ES-I3 (cell line): ENCODE data around the gene PRRC1.

Source experiments
- H3K36me3 ChIP-seq: 2 replicates; pipeline ENCODE4 v1.6.1; 2013; ENCODE audit warnings: mild to moderate bottlenecking, low read length, control low read depth, moderate library complexity; ENCODE audit not compliant: insufficient read depth
- H3K4me1 ChIP-seq: 2 replicates; pipeline ENCODE4 v1.6.1; 2013; ENCODE audit warnings: mild to moderate bottlenecking, control low read depth, low read length; ENCODE audit not compliant: insufficient read depth
- H3K9ac ChIP-seq: 2 replicates; pipeline ENCODE4 v1.6.1; 2013; ENCODE audit warnings: low read depth, mild to moderate bottlenecking, low read length, moderate library complexity
- H3K9me3 ChIP-seq: 2 replicates; pipeline ENCODE4 v1.6.1; 2013; ENCODE audit warnings: mild to moderate bottlenecking, low read length, moderate library complexity; ENCODE audit not compliant: control insufficient read depth, insufficient read depth

The PRRC1 gene

DNA sequence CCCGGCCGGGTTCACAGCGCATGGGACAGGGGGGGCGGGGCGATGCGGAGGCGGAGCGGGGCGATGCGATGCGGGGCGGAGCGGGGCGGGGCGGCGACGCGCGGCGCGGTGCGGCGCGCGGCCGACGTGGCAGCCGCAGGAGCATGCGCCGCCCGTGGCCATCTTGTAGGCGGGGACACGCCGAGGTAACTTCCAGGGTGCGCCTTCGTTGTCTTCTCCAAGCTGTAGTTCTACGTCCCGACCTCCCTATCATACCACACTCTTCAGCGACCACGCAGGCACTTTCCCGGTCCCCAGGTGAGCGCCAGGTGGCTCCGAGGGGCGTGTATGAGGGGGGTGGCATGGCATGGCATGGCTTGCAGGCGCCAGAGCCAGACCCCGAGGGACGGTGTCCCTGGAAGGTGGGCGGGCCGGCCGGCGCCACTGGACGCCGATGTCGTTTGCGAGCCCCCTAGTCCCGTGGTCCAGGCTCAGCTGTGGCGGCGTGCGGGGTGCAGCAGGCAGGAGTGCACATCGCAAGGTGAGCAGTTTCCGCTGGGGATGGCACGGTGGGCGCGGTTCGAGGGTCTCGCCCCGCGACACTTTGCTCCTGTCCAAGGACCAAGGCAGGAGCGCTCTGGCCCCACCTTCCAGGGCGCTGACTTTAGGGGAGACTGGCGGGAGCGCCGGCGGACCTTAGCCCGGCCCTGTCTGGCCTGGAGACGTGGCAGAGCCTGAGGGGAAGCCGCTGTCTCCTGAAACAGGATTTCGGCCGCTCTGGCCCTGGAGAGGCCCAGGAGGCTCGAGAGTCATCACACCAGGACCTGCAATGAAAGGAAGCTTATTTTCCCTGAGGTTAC, at the start of gene PRRC1:
PRRC1 (plus strand) TSS at position 161 of the 839 bp plus-strand sequence. CDS start 5,840 bp downstream, outside the sequence.
- Histone ChIP-seq H3K9me3 (no peaks in the 10 kb centered on the region; the same call in 1 of the 2 replicates), H3K36me3 (peaks cover 3% of the 10 kb centered on the region; the same call in 1 of the 2 replicates), H3K4me1 (no peaks in the 10 kb centered on the region; the same call in 1 of the 2 replicates), H3K9ac (peak within 1 kb of the TSS; percentile 99)

DNA sequence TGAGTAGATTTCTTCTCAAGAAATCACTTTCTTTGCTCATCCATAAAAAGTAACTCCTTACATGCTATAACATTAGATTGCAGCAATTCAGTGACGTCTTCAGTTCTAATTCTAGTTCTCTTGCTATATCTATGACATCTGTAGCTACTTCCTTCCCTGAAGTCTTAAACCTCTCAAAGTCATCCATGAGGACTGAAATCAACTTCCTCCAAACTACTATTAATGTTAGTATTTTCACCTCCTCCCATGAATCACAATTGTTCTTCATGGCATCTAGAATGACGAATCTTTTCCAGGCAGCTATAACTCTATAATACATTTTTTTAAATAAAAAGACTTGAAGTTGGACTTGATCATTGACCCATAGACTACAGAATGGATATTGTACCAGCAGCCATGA, 46.2 kb upstream of the PRRC1 start:
- Histone ChIP-seq H3K9me3 (no peaks in the 10 kb centered on the region), H3K36me3 (no peaks in the 10 kb centered on the region), H3K9ac (no peak overlapping the region), H3K4me1 (no peaks in the 10 kb centered on the region)

DNA sequence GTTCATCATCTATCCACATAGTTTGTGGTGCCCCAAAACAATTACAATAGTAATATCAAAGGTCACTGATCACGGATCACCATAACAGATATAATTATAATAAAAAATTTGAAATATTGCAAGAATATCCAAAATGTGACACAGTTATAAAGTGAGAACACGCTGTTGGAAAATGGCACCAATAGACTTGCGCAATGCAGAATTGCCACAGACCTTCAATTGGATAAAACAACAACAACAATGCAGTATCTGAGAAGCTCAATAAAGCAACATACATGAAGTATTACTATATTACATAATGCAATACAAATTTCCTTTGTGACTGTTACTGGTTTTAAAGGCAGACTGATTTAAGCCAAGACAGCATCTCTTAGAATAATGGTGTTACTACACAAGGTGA, 44.7 kb upstream of the PRRC1 start:
- Histone ChIP-seq H3K9ac (no peak overlapping the region), H3K4me1 (no peaks in the 10 kb centered on the region), H3K9me3 (no peaks in the 10 kb centered on the region), H3K36me3 (no peaks in the 10 kb centered on the region)

DNA sequence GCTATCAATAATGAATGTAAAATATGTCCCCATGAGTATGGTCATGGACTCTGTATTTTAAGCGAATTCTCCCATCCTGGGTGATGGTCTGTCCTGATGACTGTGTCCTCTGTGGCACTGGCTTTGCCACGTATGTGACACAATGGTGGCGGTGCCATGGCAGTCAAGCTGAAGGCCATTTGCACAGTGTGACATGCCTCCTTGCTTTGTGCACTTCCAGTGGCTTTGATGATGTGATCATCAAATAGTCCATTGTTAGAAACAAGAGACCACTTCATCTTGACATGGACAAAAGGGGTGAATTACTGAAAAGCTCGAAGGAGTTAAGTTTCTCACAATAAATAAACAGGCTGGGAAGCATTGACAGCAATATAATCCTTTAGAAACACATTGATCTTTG, 31.0 kb upstream of the PRRC1 start:
- Histone ChIP-seq H3K9ac (no peak overlapping the region), H3K36me3 (no peaks in the 10 kb centered on the region), H3K9me3 (peaks cover 9% of the 10 kb centered on the region; the same call in 1 of the 2 replicates), H3K4me1 (no peaks in the 10 kb centered on the region)

DNA sequence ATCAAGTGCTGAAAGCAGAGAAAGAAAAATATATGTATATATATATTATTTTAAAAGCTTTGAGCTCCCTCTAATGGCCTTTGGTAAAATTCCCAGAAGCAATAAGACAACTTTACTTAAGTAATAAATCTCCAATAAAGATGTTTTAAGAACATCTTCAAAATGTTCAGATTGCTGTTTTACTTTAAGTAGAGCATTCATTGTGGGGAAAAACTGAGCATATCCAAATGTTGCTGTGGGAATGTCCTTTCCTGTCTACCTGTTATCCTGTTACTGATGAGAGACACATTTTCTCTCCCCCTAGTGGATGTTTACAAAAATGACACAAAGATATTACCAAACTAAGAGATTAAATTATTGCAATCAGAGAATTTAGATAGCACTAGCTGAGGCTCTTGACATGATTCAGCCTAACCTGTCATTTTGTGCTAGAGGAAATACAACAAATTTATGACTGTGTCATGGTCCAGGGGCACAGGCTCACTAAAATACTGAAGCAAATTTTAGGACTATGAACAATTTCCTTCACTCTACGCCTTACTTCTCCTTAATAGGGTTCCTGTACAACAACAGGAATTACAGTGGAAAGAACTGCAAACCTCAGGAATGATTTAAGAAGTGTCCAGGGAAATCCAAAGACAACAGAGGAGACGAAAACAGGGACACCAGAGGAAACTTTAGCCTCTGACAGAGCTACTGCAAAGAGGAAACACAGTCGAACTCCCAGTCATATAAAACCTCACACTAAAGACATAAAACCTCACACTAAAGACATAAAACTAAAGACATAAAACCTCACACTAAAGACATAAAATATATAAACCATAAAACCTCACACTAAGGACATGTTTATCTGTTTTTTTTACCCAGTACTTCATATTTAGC, 24.3 kb upstream of the PRRC1 start:
- H3K9ac ChIP-seq, result no peak overlapping the region
- H3K4me1 ChIP-seq, result no peaks in the 10 kb centered on the region
- no peaks in the 10 kb centered on the region for H3K36me3 ChIP-seq
- H3K9me3 ChIP-seq, result peaks cover 7% of the 10 kb centered on the region; the same call in 1 of the 2 replicates

DNA sequence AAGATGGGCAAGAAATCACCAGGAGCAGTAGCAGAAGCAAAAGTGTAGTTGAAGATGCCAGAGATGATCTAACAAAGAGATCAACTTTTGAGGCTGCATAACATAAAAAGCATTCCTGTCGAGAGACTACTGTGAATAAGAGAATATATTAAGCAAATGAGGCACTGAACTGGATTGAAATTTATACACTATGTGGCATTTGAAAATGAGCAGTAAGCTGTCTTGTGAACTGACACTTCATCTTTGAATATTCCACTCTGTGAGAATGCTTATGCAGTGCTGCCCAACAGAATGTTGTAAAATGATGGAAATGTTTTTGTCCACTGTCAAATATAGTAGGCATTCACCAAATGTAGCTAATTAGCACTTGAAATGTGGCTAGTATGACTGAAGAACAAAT, 18.9 kb upstream of the PRRC1 start:
- no peaks in the 10 kb centered on the region for H3K4me1 ChIP-seq
- H3K36me3 ChIP-seq, result no peaks in the 10 kb centered on the region
- H3K9ac ChIP-seq, result no peak overlapping the region
- no peaks in the 10 kb centered on the region for H3K9me3 ChIP-seq

DNA sequence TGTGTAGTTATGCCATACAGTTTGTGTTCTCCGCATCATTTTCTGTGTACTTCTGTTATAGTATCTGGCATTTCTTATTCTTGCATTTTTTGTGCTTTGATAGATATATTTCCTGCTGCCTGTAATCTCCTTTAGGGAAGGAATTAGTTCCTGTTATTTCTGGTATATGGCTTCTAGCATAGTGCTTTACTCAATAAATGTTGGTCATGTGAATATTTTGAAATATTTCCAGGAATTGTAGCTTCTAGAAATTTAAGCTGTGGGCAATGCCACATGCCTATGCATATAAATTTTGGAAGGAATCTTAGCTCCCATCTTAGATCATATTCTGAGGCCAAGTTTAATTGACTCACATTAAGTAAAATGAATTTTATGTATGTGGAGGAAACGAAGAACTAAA, 11.5 kb upstream of the PRRC1 start:
- no peaks in the 10 kb centered on the region for H3K9me3 ChIP-seq
- H3K36me3 ChIP-seq, result no peaks in the 10 kb centered on the region
- H3K9ac ChIP-seq, result no peak overlapping the region

DNA sequence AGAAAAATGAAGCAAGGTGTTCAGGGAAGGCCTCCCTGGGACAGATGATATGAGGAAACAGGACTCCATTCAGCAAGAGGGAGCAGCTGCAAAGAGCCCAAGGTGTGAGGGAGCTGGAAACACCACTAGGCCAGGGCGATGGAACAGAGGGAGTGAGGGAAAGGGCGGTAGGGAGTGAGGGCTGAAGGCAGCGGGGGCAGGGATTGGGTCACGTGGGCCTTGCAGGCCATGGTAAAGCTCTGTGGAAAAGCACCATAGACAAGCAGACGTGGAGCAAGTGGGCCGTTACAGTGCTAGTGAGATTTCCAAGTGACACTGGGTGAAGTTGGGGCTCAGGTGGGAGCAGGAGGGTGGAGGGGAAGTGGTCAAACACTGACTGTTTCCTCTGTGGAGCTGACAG, 10.8 kb upstream of the PRRC1 start:
- no peak overlapping the region for H3K9ac ChIP-seq
- H3K36me3 ChIP-seq, result no peaks in the 10 kb centered on the region
- no peaks in the 10 kb centered on the region for H3K9me3 ChIP-seq
- no peaks in the 10 kb centered on the region for H3K4me1 ChIP-seq

More for the DNA sequence above, 11.5 kb upstream of the PRRC1 start:
- no peaks in the 10 kb centered on the region for H3K4me1 ChIP-seq

DNA sequence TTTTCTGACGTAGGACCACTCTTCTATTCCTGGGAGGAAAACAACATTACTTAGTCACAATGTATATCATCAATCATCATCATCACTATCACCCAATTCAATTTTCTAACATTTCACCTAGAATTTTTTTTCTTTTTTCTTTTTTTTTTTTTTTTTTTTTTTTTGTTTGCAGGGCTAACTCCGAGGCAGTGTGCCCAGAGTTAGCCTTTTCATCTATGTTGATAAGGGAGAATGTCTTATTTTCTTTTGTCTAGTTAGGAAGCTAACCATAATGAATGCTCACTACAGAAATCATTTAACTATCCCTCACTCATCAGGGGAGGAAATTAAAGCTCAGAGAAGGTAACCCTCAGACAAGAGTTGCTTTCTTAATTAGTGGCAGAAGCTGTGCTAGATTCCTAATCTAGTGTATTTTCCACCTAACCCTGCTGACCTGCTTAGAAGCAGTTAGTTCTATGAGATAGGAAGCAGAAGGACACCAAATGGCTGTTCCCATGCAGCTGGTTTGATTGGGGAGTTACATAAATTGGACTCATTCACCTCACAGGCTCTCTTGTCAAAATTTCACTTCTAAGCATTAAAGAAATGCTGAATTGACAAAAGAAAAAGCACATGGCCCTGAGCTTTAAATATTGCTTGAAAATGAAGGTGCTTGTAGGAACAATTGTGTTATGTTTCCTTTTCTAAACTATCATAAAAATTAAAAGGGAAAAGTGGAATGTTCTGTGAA, 8.6 kb upstream of the PRRC1 start:
- Histone ChIP-seq H3K36me3 (no peaks in the 10 kb centered on the region), H3K4me1 (no peaks in the 10 kb centered on the region), H3K9ac (no peak overlapping the region), H3K9me3 (no peaks in the 10 kb centered on the region)

DNA sequence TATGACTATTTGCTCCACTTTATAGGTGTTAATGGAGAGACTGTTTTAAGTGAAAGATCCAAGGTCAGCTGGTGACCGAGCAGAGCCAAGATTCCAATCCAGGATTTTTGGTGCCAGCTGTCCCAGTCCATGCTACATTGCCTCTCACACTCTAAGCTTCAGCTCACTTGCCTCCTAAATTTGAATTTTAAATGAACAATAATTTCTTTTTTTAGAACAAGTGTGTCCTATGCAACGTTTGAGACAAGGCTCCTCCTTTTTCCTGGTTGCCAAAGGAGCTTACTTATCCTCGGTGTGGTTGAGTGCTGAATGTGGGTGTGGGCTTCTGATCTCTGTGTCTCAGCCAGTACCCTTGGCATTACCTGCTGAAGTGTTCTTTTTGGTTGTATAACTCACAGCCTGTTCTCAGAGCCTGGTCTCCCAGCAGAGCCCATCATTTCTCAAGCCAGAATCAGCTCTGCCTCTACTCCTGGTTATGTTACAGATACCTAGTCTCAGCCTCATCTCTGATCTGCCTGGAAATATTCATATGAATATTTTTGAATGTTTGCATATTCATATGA, 4.0 kb upstream of the PRRC1 start:
- no peaks in the 10 kb centered on the region for H3K4me1 ChIP-seq
- no peaks in the 10 kb centered on the region for H3K9me3 ChIP-seq
- H3K9ac ChIP-seq, result no peak overlapping the region
- no peaks in the 10 kb centered on the region for H3K36me3 ChIP-seq

DNA sequence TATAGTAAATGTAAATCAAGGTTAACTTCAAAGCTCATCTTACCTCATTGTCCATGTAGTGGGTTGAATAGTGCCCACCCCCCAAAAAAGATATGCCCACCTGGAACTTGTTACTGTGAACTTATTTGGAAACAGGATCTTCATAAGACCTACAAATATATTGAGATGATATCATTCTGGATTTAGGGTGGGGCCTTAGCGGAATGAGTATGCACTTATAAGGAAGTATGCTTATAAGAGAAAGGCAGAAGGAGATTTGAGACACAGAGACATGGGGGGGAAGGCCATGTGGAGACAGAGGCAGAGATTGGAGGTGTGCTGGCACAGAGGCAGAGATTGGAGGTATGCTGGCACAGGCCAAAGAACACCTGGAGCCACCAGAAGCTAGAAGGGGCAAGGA, 2.6 kb upstream of the PRRC1 start:
- Histone ChIP-seq H3K4me1 (no peaks in the 10 kb centered on the region; the same call in 1 of the 2 replicates), H3K9me3 (no peaks in the 10 kb centered on the region), H3K9ac (no peak overlapping the region), H3K36me3 (no peaks in the 10 kb centered on the region)

DNA sequence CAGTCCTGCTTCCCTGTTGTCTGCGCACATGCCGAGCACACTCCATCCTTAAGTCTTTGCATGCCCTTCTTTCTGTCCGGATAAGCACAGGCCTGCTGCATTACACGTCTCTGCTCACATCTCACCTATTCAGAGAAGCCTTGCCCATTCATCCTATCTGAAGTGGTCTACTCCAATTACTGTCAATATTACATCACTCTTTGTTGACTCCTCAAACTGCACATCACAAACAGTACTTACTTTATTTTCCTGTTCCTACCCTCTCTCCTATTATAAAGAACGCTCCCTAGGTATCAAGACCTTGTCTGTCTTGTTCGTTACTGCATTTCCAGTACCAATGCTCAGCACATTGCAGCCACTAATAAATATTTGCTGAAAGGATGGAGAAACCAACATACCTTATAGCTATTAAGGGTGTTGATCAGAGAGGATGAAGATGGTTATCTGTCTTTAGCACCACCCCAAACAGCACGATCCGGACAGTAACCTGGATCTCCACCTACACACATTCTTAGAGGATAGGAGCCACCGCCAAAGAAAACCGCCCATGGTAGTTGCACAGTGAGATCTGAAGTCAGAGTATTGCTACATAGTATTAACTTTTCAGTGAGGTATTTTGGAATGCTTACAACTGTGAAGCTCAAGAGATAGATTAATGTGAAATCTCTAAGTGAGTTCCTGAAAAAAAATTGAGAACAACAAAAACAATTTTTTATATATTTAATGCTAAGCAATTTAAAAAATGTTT, 1.6 kb upstream of the PRRC1 start:
- H3K4me1 ChIP-seq, result no peaks in the 10 kb centered on the region; the same call in 1 of the 2 replicates
- no peaks in the 10 kb centered on the region; the same call in 1 of the 2 replicates for H3K9me3 ChIP-seq
- H3K9ac ChIP-seq, result no peak overlapping the region
- peaks cover 3% of the 10 kb centered on the region; the same call in 1 of the 2 replicates for H3K36me3 ChIP-seq

DNA sequence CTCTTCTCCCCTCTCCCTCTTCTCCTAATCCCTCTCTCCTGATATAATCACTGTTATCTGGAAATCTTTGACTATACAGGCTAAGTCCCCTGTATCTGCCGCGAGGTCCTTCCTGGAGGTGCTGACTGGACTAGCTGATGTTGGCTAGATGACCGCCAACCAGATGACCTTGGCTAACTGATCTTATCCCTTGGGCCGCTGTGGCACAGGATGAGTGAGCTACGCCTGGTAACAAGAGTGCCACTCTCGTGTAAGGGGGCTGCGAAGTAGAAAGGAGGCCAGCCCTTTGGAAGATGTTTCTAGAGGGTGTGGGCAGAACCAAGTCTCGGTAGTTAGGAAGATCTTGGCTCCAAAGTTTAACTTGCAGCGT, 345 bp upstream of the PRRC1 start:
- Histone ChIP-seq H3K9ac (peak overlapping the region; percentile 71; the same call in 1 of the 2 replicates), H3K4me1 (no peaks in the 10 kb centered on the region; the same call in 1 of the 2 replicates), H3K9me3 (no peaks in the 10 kb centered on the region; the same call in 1 of the 2 replicates), H3K36me3 (peaks cover 3% of the 10 kb centered on the region; the same call in 1 of the 2 replicates)
